ENCODE measurements around the gene SFMBT2. TPM values are rescaled to one million over a fixed set of nuclear protein-coding genes. Genes with fewer than 3 reads are reported as not detected.
A peak's percentile ranks its signal among the peaks of the same experiment; 100 is the strongest.

The SFMBT2 gene
- total and polyA plus RNA-seq, 2 of the 13 experiments (the other 11 are each of a cell fraction or from before 2014, with no cell fraction given) = 0.01 to 0.02 TPM

DNA sequence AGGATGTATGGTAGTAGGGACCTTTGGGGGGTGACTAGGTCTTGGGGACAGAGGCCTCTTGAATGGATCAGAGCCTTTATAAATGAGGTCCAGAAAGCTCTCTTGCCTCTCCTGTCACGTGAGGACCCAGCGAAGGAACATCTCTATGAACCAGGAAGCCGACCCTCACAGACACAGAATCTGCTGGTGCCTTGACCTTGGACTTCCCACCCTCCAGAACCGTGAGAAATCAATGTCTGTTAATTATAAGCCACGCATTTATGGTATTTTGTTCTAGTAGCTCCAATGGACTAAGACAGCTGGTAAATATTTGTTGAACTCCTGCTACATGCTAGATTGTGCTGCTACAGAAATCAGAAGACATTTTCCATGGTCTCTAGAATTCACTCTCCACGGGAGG, 276.9 kb downstream of the SFMBT2 start:
- no TSS peak for BruUV-seq (replicated peaks)
- H3K4me3 ChIP-seq (replicated peaks in 1 of 3; ENCODE audit: insufficient read depth in 1 of 3, low read depth in 2 of 3, low read length in 3 of 3) = no peak overlapping the region
- FAIRE-seq = no peak
- POLR2A ChIA-PET = no interaction called here
- peaks cover 9% of the 10 kb centered on the region; the same call in 1 of the 2 replicates for H3K4me1 ChIP-seq (ENCODE audit: insufficient read depth, low read length)
- no peak for DNase-seq (ENCODE audit: low spot score)
- H3K9ac ChIP-seq (ENCODE audit: insufficient read depth, low read depth, low read length) = no peak overlapping the region
- no peak overlapping the region for H2AFZ ChIP-seq (ENCODE audit: low read length)
- H3K27ac ChIP-seq (ENCODE audit: extremely low read length, insufficient read depth, low read length) = no peak overlapping the region
- no peaks in the 10 kb centered on the region for H4K20me1 ChIP-seq (ENCODE audit: insufficient read depth, low read length)
- no peak overlapping the region for H3K4me2 ChIP-seq (ENCODE audit: low read depth, low read length)
- no peaks in the 10 kb centered on the region for H3K36me3 ChIP-seq (replicated peaks in 1 of 2; ENCODE audit: control insufficient read depth in 1 of 2, insufficient read depth in 2 of 2, low read length in 2 of 2)
- TF ChIP-seq HNRNPLL (IDR thresholded peaks at IDR 0.05; ENCODE audit: low read depth, low read length, poor library complexity, severe bottlenecking) = no peak
- TF ChIP-seq BHLHE40 (IDR thresholded peaks at IDR 0.05; ENCODE audit: low read length) = 0 out of 2 replicates have a peak, but pooled peaks have one; percentile 17
- TF ChIP-seq, protein P1, sequence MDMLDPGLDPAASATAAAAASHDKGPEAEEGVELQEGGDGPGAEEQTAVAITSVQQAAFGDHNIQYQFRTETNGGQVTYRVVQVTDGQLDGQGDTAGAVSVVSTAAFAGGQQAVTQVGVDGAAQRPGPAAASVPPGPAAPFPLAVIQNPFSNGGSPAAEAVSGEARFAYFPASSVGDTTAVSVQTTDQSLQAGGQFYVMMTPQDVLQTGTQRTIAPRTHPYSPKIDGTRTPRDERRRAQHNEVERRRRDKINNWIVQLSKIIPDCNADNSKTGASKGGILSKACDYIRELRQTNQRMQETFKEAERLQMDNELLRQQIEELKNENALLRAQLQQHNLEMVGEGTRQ (IDR thresholded peaks at IDR 0.05; ENCODE audit: low read depth, low read length) = no peak
- TF ChIP-seq, protein P1 (CRISPR knock-in tag; IDR thresholded peaks at IDR 0.05; ENCODE audit: borderline replicate concordance) = peak; percentile 43; the same call in 1 of the 2 replicates
- no peak for TF ChIP-seq ZNF12 (CRISPR knock-in tag; IDR thresholded peaks at IDR 0.05)
- peak; percentile 94; the same call in 1 of the 2 replicates for TF ChIP-seq ZNF564 (CRISPR knock-in tag; IDR thresholded peaks at IDR 0.05)
- H3K27me3 ChIP-seq (ENCODE audit: control insufficient read depth in 1 of 2, insufficient read depth in 2 of 2, low read length in 2 of 2) = no peaks in the 10 kb centered on the region
- H3K79me2 ChIP-seq (ENCODE audit: insufficient read depth, low read length) = no peaks in the 10 kb centered on the region
- no peaks in the 10 kb centered on the region for H3K9me3 ChIP-seq (ENCODE audit: low read length)
- WGBS (ENCODE audit: low lambda C conversion rate) = 5% methylated on average over 4 of the region's 6 CpGs
- ATAC-seq = peak; percentile 59
- intact Hi-C loops (cut with micrococcal nuclease; ENCODE audit: unreplicated experiment) = no loop called here
- CTCF ChIA-PET (ENCODE audit: low intra/inter-chr PET ratio, low total read pairs) = no interaction called here
- in situ Hi-C loops (cut with HindIII; ENCODE audit: extremely low pct_ligation_motif_present, low pct_unique_long_range_greater_than_20kb) = no loop called here

DNA sequence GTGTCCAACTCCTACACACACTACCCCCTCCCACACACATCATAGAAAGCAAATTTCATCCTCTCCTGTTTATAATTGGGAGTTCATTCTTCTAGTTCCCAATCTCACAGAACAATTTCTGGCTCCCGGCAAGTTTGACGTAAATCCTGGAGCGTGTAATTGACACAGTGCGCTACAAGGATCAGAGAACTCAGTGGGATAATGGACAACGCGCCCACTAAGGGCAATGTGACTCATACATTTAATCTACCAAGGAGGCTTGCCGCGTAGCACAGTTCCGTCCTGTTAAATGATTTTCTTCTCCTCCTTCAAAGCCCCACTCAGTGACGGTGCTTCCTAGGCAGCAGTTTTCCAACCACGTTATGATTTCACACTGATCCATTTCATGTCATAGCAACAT, 277.6 kb downstream of the SFMBT2 start:
- CTCF ChIA-PET (ENCODE audit: low intra/inter-chr PET ratio, low total read pairs) = no interaction called here
- TF ChIP-seq, protein P2, sequence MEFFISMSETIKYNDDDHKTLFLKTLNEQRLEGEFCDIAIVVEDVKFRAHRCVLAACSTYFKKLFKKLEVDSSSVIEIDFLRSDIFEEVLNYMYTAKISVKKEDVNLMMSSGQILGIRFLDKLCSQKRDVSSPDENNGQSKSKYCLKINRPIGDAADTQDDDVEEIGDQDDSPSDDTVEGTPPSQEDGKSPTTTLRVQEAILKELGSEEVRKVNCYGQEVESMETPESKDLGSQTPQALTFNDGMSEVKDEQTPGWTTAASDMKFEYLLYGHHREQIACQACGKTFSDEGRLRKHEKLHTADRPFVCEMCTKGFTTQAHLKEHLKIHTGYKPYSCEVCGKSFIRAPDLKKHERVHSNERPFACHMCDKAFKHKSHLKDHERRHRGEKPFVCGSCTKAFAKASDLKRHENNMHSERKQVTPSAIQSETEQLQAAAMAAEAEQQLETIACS (CRISPR knock-in tag; IDR thresholded peaks at IDR 0.05) = no peak
- TF ChIP-seq RORA (CRISPR knock-in tag; IDR thresholded peaks at IDR 0.05) (no peak), ZNF567 (CRISPR knock-in tag; IDR thresholded peaks at IDR 0.05; ENCODE audit: borderline replicate concordance) (no peak), ATM (IDR thresholded peaks at IDR 0.05; ENCODE audit: borderline replicate concordance) (no peak), ZNF180 (CRISPR knock-in tag; IDR thresholded peaks at IDR 0.05; ENCODE audit: borderline replicate concordance, low read depth) (no peak), MAZ (IDR thresholded peaks at IDR 0.05; ENCODE audit: borderline replicate concordance, low read depth, low read length) (no peak), MAZ (CRISPR knock-in tag; IDR thresholded peaks at IDR 0.05; ENCODE audit: low read depth) (no peak)
- TF ChIP-seq, protein P3, sequence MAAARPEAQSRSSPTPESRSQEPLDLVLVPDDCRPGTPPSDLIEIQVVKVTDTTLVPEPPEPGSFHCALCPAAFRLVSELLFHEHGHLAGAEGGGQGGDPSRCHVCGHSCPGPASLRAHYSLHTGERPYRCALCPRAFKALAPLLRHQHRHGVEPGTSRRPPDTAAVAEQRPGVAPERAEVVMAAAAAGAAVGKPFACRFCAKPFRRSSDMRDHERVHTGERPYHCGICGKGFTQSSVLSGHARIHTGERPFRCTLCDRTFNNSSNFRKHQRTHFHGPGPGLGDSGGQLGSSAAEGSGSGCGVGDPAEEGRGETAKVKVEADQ (CRISPR knock-in tag; IDR thresholded peaks at IDR 0.05; ENCODE audit: borderline replicate concordance) = no peak

More for the DNA sequence above, 277.6 kb downstream of the SFMBT2 start:
- DNase-seq (ENCODE audit: low spot score) (no peak), ATAC-seq (no peak), FAIRE-seq (no peak)
- Histone ChIP-seq H4K20me1 (ENCODE audit: insufficient read depth, low read length) (no peaks in the 10 kb centered on the region), H2AFZ (ENCODE audit: low read length) (no peak overlapping the region), H3K4me3 (replicated peaks in 1 of 3; ENCODE audit: insufficient read depth in 1 of 3, low read depth in 2 of 3, low read length in 3 of 3) (no peak overlapping the region), H3K27me3 (ENCODE audit: control insufficient read depth in 1 of 2, insufficient read depth in 2 of 2, low read length in 2 of 2) (no peaks in the 10 kb centered on the region), H3K27ac (ENCODE audit: extremely low read length, insufficient read depth, low read length) (no peak overlapping the region), H3K36me3 (replicated peaks in 1 of 2; ENCODE audit: control insufficient read depth in 1 of 2, insufficient read depth in 2 of 2, low read length in 2 of 2) (no peaks in the 10 kb centered on the region), H3K9ac (ENCODE audit: insufficient read depth, low read depth, low read length) (no peak overlapping the region), H3K9me3 (ENCODE audit: low read length) (no peaks in the 10 kb centered on the region), H3K4me1 (ENCODE audit: insufficient read depth, low read length) (peaks cover 9% of the 10 kb centered on the region; the same call in 1 of the 2 replicates), H3K79me2 (ENCODE audit: insufficient read depth, low read length) (no peaks in the 10 kb centered on the region), H3K4me2 (ENCODE audit: low read depth, low read length) (no peak overlapping the region)
- 78% methylated on average over 11 of the region's 11 CpGs for WGBS (ENCODE audit: low lambda C conversion rate)
- in situ Hi-C loops (cut with HindIII; ENCODE audit: extremely low pct_ligation_motif_present, low pct_unique_long_range_greater_than_20kb) (no loop called here), intact Hi-C loops (cut with micrococcal nuclease; ENCODE audit: unreplicated experiment) (no loop called here)
- POLR2A ChIA-PET = no interaction called here
- no TSS peak for BruUV-seq (replicated peaks)

All from HepG2 (cell line).